DMS 273 (cell line): ENCODE data around the gene DNASE1L3.
"Not testable (repeated sequence)": the region's sequence is repeated elsewhere in the genome, so short reads cannot be mapped to it uniquely, and the experiment has no call there.

ENCODE experiments used
- DNase-seq: peaks from one replicate; lab custom pipeline; 2025; ENCODE audit not compliant: unreplicated experiment; lab: John Stamatoyannopoulos, UW

Gene DNASE1L3

GRCh38 chr3:58236527-58237237 lies 25.9 kb upstream of the DNASE1L3 start:
- peak; percentile 36 for DNase-seq

DNA sequence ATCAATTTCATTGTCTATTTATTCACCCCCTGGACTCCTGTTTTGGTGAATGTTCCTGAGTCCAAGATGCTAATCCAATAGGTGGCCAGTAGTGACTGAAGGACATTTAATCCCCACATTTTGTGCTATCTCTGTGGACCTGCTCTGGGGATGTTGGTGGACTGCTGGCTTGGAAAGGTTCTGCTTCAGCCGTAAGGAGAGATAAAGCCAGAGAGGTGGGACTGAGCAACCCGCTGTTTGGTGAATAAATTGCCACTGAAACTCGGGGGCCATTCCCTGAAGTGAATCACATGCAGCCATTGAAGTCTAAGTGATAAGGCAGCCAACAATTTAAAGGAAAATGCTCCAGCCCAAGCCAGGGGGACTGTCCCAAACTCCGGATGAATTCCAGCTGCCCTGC lies 25.2 kb upstream of the DNASE1L3 start:
- no peak for DNase-seq

DNA sequence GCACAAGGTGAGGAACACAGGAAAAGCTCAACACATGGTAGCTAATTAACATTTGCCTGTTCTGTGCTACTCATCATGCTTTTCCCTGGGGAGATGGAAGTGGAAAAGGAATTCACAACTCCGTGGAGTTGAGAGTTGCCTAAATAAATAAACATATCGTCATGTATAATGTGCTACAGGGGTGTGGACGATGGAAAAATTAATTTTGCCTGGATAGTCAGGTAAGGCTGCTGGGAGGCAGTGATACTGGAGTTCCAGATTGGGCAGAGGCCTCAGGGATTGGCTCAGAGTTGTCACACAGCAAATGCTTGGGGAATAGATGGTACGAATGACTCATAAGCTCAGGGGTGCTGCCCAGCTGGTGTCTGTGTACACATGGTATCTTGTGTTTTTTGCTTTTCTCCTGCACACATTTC lies 23.8 kb upstream of the DNASE1L3 start:
- peak; percentile 86 for DNase-seq

DNA sequence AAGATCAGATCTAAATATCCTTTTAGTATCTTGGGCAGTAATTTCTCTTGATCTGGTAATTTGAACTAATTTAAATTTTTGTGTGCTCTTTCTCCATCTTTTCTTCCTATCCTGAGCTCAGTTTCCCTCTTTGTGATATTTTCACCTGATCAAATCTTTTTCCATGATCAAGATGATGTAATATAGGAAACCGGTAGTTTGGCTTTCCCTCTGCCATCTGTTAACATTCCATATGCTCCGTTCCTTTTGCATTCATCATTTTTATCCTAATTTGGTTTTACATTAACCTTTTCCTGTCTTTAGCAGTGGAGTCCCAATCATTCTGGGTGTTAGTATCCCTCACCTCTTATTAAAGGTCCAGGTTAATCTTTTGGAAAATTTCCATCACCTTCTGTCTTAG lies 20.9 kb upstream of the DNASE1L3 start:
- DNase-seq = peak; percentile 73

GRCh38 chr3:58230876-58231552 lies 20.2 kb upstream of the DNASE1L3 start:
- DNase-seq = peak; percentile 59

DNA sequence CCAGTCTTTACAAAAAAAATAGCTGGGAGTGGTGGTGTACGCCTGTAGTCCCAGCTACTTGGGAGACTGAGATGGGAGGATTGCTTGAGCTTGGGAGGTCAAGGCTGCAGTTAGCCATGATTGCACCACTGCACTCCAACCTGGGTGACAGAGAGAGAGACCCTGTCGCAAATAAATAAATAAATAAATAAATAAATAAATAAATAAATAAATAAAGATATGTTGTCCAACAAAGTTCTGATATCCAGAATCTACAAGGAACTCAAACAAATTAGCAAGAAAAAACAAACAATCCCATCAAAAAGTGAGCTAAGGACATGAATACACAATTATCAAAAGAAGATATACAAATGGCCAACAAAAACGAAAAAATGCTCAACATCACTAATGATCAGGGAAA lies 17.2 kb upstream of the DNASE1L3 start:
- not testable (repeated sequence) for DNase-seq

DNA sequence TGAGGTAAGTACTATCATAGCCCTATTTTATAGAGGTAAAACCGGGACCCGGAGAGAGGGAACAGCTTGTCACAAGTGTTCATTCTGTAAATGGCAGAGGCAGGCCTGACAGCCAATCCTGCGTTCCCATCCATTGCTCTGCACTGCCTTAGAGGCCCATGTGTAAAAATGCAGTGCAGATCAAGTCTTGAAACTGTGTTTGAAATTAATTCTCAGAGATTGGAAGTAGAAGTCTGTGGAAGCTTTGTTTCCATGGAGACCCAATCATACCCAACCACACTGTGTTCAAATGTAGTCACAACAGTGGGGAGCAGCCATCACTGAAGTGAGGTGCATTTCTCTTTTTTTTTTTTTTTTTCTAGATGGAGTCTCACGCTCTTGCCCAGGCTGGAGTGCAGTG lies 13.1 kb upstream of the DNASE1L3 start:
- DNase-seq = no peak

DNA sequence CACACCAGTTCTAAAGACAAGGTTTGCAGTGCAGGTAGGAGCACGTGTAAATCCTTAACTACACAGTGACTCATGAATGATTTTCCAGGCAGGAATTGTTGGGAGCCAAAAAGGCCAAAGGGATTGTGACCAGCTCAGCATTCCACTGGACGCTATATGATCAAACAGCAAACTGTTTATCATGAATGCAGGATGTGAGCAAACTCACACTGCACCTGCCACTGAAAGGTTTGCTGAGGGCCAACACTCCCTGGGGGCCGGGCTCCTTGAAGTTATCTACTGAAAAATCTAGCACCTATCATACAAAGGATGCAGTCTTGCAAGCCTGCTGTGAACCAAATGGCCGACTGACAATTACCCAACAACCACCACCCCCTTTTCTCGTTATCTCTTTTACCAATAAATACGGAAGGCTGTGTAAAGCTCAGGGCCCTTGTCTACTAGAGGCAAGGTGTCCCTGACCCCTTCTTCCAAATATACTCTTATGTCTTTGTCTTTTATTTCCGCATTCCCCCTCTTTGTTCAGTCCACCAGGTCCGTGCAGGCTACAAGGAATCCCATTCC lies 11.5 kb upstream of the DNASE1L3 start:
- DNase-seq = no peak

- DNase-seq = no peak
Measured at GRCh38 chr3:58218904-58219303, 8.1 kb upstream of the DNASE1L3 start.

- DNase-seq = peak; percentile 82
Measured at GRCh38 chr3:58217209-58217811, 6.5 kb upstream of the DNASE1L3 start.

GRCh38 chr3:58216496-58217195 lies 5.9 kb upstream of the DNASE1L3 start:
- DNase-seq = no peak

GRCh38 chr3:58215317-58216025 lies 4.7 kb upstream of the DNASE1L3 start:
- no peak for DNase-seq

DNA sequence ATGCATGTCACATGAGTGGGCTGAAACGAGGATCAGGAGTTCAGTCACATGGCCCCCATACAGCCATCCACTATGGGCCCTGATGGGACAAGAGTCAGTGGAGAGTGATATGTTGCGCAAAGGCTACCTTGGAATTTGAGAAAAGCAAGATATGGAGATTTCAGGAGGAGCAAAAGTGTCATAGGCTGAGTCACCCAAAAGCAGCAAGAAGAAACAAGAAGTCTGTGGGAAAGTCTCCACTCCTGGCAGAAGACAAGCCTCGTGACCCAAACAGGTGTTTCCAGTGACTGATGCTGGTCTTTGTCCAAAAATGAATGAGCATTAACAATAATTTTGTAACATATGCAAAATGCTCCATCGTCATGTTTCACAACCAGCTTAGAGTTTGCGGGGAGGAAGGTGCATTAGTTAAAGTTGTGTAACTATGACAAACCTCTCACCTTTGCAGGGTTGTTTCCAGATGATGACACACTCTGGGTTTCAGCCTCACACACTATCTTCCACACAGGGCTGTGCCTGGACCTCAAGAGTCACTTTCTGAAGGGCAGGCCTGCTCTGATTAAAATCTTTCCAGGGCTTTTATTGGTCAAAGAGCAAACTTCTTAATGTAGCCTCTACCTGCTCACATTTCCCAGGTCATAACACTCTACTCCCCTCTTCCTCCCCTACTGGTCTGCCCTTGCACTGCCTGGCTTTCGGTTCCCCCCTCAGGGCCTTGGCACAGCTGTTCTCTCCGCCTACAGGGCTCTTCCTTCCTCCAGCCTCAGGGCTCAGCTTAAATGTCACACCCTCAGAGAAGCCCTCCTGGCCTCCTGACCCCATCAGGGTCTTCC lies 3.9 kb upstream of the DNASE1L3 start:
- DNase-seq = peak; percentile 44

DNA sequence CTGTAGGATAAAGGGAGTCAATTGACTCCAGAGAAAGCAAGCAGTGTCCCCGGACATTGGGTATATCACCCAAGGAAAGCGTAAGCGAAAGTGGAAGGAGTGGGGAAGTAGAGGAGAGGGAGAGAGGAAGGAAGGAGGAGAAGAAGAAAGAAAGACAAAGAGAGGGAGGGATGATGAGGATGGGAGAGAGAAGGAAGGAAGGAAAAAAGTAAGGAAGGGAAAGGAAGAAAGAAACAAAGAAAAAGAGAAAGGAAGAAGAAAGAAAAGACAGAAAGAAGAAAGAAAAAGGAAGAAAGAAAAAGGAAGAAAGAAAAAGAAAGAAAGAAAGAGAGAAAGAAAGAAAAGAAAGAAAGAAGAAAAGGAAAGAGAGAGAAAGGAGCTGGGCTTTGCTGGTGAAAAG lies 839 bp downstream of the DNASE1L3 start:
- DNase-seq = no peak

GRCh38 chr3:58207954-58208353 lies 2.8 kb downstream of the DNASE1L3 start:
- DNase-seq = no peak

DNA sequence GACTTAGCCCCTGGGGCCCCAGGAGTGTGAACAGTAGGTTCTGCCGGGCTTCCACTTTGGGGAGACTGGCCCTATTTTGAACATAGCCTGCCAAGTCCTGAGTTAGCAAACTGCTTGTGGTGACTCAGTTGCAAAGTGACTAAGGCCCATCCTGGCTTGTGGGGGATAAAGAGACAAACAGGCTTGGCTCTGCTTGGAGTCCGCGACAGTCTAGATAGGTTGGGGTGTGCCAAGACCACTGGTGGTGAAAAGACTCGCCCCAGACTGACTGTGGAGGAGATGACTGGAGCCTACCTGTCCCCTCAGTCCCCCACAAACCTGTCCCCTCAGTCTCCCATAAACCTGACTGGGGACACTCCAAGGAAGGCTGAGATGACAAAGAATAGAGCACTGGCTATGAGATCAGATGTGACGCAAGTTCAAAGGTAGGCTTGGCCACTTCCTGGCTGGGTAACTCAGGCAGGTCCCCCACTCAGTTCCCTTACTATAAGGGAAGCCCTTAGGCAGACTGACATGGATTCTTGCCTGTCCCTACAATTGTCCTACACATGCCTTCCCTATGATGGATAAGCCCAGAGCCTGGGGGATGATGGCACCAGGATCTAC lies 4.3 kb downstream of the DNASE1L3 start:
- no peak for DNase-seq

DNA sequence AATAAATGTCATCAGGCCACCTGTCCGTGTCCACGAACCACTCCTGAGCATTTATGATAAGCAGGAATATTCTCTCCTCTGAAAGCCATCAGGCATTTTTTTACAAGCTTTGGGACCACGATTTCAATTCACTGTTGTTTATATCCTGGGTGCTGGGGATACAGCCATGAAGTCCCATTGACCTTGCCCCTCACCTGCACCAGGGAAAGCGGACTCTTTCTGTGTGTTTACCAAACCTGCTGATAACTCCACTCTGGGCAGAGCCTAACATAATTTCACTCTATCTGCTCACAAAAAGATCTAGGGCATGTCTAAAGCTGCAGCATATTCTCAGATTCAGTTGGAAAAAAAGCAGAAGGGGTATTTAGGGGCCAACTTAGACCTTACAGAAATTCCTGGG lies 4.8 kb downstream of the DNASE1L3 start:
- DNase-seq = no peak

DNA sequence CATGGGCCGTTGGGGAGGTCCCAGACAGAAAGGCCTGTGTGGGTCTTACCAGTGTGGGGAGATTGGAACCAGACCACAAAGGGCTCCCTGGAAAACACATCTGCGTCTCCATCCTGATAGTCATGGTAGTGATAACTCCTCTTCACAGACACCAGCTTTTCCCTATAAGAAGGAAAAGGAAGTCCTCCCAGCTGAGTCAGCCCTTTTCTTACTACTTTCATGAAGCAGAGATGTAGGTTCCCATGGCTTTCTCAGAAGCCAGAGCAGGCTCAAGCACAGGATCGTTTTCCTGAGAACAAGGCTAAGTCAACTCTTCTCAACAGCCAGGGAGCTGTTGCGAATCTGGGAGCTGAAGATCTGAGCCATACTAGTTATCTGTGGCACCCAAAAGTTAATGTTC lies 6.1 kb downstream of the DNASE1L3 start:
- no peak for DNase-seq

DNA sequence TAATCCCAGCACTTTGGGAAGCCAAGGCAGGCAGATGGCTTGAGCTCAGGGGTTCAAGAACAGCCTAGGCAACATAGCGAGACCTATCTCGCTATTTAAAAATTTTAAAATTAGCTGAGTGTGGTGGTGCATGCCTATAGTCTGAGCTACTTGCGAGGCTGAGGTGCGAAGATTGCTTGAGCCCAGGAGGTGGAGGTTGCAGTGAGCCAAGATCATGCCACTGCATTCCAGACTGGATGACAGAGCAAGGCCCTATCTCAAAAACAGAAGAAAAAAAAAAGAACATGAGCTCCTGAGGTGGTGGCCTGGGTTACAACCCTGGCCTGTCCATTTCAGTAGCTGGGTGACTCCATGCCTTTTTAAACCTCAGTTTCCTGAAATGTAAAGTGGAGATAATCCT lies 7.2 kb downstream of the DNASE1L3 start:
- DNase-seq = no peak
